Activated effector memory CD4-positive, alpha-beta T cell treated with Interleukin-2 at 50 U/mL for 16 hours (primary cell): ENCODE measurements around the gene ADAMTS14.

Source experiments
- DNase-seq: peaks from one replicate; pipeline ENCODE4 v3.0.0-alpha.2; 2020

The ADAMTS14 gene

GRCh38 chr10:70736525-70736924 is 64.2 kb downstream of the ADAMTS14 start:
- DNase-seq = no peak

GRCh38 chr10:70737250-70737649 is 64.9 kb downstream of the ADAMTS14 start:
- no peak for DNase-seq

- no peak for DNase-seq
These were observed 65.9 kb downstream of the ADAMTS14 start for GRCh38 chr10:70738006-70738760.

GRCh38 chr10:70738761-70739121 is 66.4 kb downstream of the ADAMTS14 start:
- DNase-seq = no peak

GRCh38 chr10:70740406-70741288 is 68.3 kb downstream of the ADAMTS14 start:
- no peak for DNase-seq

GRCh38 chr10:70742537-70743429 is 70.5 kb downstream of the ADAMTS14 start:
- no peak for DNase-seq

- no peak for DNase-seq
These were observed 71.1 kb downstream of the ADAMTS14 start for GRCh38 chr10:70743430-70743788.

GRCh38 chr10:70743879-70744278 is 71.6 kb downstream of the ADAMTS14 start:
- DNase-seq = no peak

- DNase-seq = no peak
These were observed 72.4 kb downstream of the ADAMTS14 start for GRCh38 chr10:70744617-70745143.

- no peak for DNase-seq
These were observed 73.2 kb downstream of the ADAMTS14 start for GRCh38 chr10:70745555-70745954.

- no peak for DNase-seq
These were observed 75.1 kb downstream of the ADAMTS14 start for GRCh38 chr10:70747192-70747965.

- no peak for DNase-seq
These were observed 76.0 kb downstream of the ADAMTS14 start for GRCh38 chr10:70748305-70748704.

GRCh38 chr10:70748801-70749573 is 76.7 kb downstream of the ADAMTS14 start:
- DNase-seq = no peak

- DNase-seq = no peak
These were observed 77.5 kb downstream of the ADAMTS14 start for GRCh38 chr10:70749756-70750155.

GRCh38 chr10:70750156-70750703 is 77.9 kb downstream of the ADAMTS14 start:
- no peak for DNase-seq

GRCh38 chr10:70751356-70751755 is 79.0 kb downstream of the ADAMTS14 start:
- no peak for DNase-seq

- no peak for DNase-seq
These were observed 79.7 kb downstream of the ADAMTS14 start for GRCh38 chr10:70751991-70752390.

GRCh38 chr10:70752571-70752970 is 80.3 kb downstream of the ADAMTS14 start:
- no peak for DNase-seq

GRCh38 chr10:70753026-70753663 is 80.8 kb downstream of the ADAMTS14 start:
- no peak for DNase-seq

GRCh38 chr10:70753841-70754621 is 81.7 kb downstream of the ADAMTS14 start:
- DNase-seq = no peak
